Measurements from ENCODE around the gene WASF3.

DNA sequence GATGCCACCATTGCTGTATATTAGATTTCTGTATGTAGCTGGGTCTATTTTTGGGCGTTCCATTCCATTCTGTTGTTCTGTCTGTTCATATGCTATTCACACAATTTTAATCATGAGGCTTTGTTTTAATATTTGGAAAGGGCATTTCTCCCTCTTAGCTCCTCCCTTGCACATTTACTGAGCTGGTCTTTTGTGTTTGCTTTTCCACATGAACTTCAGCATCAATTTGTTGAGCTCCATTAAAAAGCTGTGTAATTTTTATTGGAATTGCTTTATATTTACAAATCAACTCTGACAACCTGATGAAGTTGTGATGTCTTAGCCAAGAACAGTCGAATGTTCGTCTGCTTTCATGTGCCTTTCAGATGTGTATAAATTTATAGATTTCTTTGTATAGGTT, 14.0 kb downstream of the WASF3 start:
- no peak for TF ChIP-seq ZBTB33 (IDR thresholded peaks at IDR 0.05)
- TF ChIP-seq CTCF (IDR thresholded peaks at IDR 0.05; ENCODE audit: low read depth, low read length, missing input control) = no peak
